H9 (cell line): Measurements from ENCODE around the gene EPHB2. TPM values are rescaled to one million over a fixed set of nuclear protein-coding genes. Genes with fewer than 3 reads are reported as not detected.

Source experiments
- DNase-seq: peaks from one replicate; pipeline ENCODE4 v3.0.0-alpha.2; 2017
- H2AFZ ChIP-seq: one replicate; pipeline ENCODE4 v1.6.1; 2013; ENCODE audit warnings: mild to moderate bottlenecking, low read length, control low read depth, moderate library complexity
- H2AK5ac ChIP-seq: 2 replicates; pipeline ENCODE4 v1.6.1; 2013; ENCODE audit warnings: low read length, control low read depth, mixed read lengths; ENCODE audit not compliant: insufficient read length
- H2BK120ac ChIP-seq: one replicate; pipeline ENCODE4 v1.6.1; 2013; ENCODE audit warnings: low read depth, mild to moderate bottlenecking, low read length, control low read depth, inconsistent platforms; ENCODE audit not compliant: poor library complexity, severe bottlenecking
- H2BK12ac ChIP-seq: 2 replicates; pipeline ENCODE4 v1.6.1; 2013; ENCODE audit warnings: low read length, control low read depth, mixed read lengths, low read depth; ENCODE audit not compliant: insufficient read length
- H2BK15ac ChIP-seq: 2 replicates; pipeline ENCODE4 v1.6.1; 2013; ENCODE audit warnings: low read depth, low read length, control low read depth
- H2BK20ac ChIP-seq: one replicate; pipeline ENCODE4 v1.6.1; 2013; ENCODE audit warnings: low read depth, mild to moderate bottlenecking, low read length, control low read depth, inconsistent platforms; ENCODE audit not compliant: poor library complexity, severe bottlenecking
- H2BK5ac ChIP-seq: 2 replicates; pipeline ENCODE4 v1.6.1; 2013; ENCODE audit warnings: low read length, control low read depth, mixed read lengths; ENCODE audit not compliant: insufficient read length
- H3K14ac ChIP-seq: 2 replicates; pipeline ENCODE4 v1.6.1; 2013; ENCODE audit warnings: low read length, control low read depth; ENCODE audit not compliant: insufficient read depth
- H3K18ac ChIP-seq: 2 replicates; pipeline ENCODE4 v1.6.1; 2013; ENCODE audit warnings: low read depth, mild to moderate bottlenecking, mixed read lengths, low read length, control low read depth; ENCODE audit not compliant: insufficient read length
- H3K23ac ChIP-seq: 2 replicates; pipeline ENCODE4 v1.6.1; 2013; ENCODE audit warnings: low read length, control low read depth, mixed read lengths, low read depth; ENCODE audit not compliant: insufficient read length
- H3K23me2 ChIP-seq: 2 replicates; pipeline ENCODE4 v1.6.1; 2013; ENCODE audit warnings: low read depth, mild to moderate bottlenecking, mixed read lengths, low read length, control low read depth; ENCODE audit not compliant: insufficient read length, poor library complexity, severe bottlenecking
- H3K27ac ChIP-seq: 2 replicates; pipeline ENCODE4 v1.5.1; 2013; ENCODE audit warnings: low read length, control low read depth, mixed read lengths, low read depth; ENCODE audit not compliant: insufficient read length
- H3K27me3 ChIP-seq: 2 replicates; pipeline ENCODE4 v1.6.1; 2013; ENCODE audit warnings: low read length, control low read depth, inconsistent platforms; ENCODE audit not compliant: insufficient read depth
- H3K4ac ChIP-seq: 2 replicates; pipeline ENCODE4 v1.6.1; 2013; ENCODE audit warnings: low read depth, mild to moderate bottlenecking, control low read depth, inconsistent platforms, low read length, moderate library complexity
- H3K4me1 ChIP-seq: 2 replicates; pipeline ENCODE4 v1.6.1; 2013; ENCODE audit warnings: low read length, control low read depth, inconsistent platforms; ENCODE audit not compliant: insufficient read depth
- H3K4me2 ChIP-seq: 2 replicates; pipeline ENCODE4 v1.6.1; 2013; ENCODE audit warnings: low read length, control low read depth, mixed read lengths; ENCODE audit not compliant: insufficient read length, insufficient read depth
- H3K56ac ChIP-seq: 2 replicates; pipeline ENCODE4 v1.6.1; 2013; ENCODE audit warnings: low read depth, mild to moderate bottlenecking, mixed read lengths, low read length, control low read depth; ENCODE audit not compliant: insufficient read length
- H3K79me1 ChIP-seq: 2 replicates; pipeline ENCODE4 v1.6.1; 2013; ENCODE audit warnings: low read depth, mild to moderate bottlenecking, moderate library complexity, low read length, control low read depth, inconsistent platforms; ENCODE audit not compliant: insufficient read depth, poor library complexity, severe bottlenecking
- H3K79me2 ChIP-seq: 2 replicates; pipeline ENCODE4 v1.6.1; 2013; ENCODE audit warnings: low read length, control low read depth, inconsistent platforms; ENCODE audit not compliant: insufficient read depth
- H3K9ac ChIP-seq: 2 replicates; pipeline ENCODE4 v1.6.1; 2013; ENCODE audit warnings: low read length, control low read depth, mixed read lengths; ENCODE audit not compliant: insufficient read length; ENCODE audit errors: extremely low read depth
- H3K9me3 ChIP-seq: one replicate; pipeline ENCODE4 v1.6.1; 2013; ENCODE audit warnings: low read depth, low read length, inconsistent platforms; ENCODE audit not compliant: control insufficient read depth
- H3T11ph ChIP-seq: one replicate; pipeline ENCODE4 v1.6.1; 2013; ENCODE audit warnings: mild to moderate bottlenecking, low read length, control low read depth, inconsistent platforms
- H4K20me1 ChIP-seq: one replicate; pipeline ENCODE4 v1.6.1; 2013; ENCODE audit not compliant: control insufficient read depth, insufficient read length, insufficient read depth
- H4K5ac ChIP-seq: 2 replicates; pipeline ENCODE4 v1.6.1; 2013; ENCODE audit warnings: low read depth, mild to moderate bottlenecking, mixed read lengths, low read length, control low read depth; ENCODE audit not compliant: insufficient read length
- H4K8ac ChIP-seq: replicated peaks from 2 replicates; pipeline ENCODE4 v1.6.1; 2013; ENCODE audit warnings: low read length, control low read depth, mixed read lengths, low read depth; ENCODE audit not compliant: insufficient read length
- H4K91ac ChIP-seq: 2 replicates; pipeline ENCODE4 v1.6.1; 2013; ENCODE audit warnings: low read depth, mild to moderate bottlenecking, moderate library complexity, mixed read lengths, low read length, control low read depth; ENCODE audit not compliant: insufficient read length
- H3K27ac Mint-ChIP-seq, 3 experiments: 2 replicates in 2 of 3; 3 replicates in 1 of 3; pipeline ENCODE4 v1.8.0; 2020 to 2021; ENCODE audit warnings: mixed read lengths in 3 of 3, mild to moderate bottlenecking in 1 of 3, moderate library complexity in 1 of 3
- H3K27me3 Mint-ChIP-seq: 2 replicates; pipeline ENCODE4 v1.8.0; 2021; ENCODE audit warnings: low read depth, mild to moderate bottlenecking, moderate library complexity, mixed read lengths
- H3K36me3 Mint-ChIP-seq, 3 experiments: 2 replicates in 2 of 3; 3 replicates in 1 of 3; pipeline ENCODE4 v1.8.0; 2020 to 2021; ENCODE audit warnings: low read depth in 3 of 3, mixed read lengths in 3 of 3; ENCODE audit not compliant: insufficient read depth in 1 of 3
- H3K4me1 Mint-ChIP-seq, 2 experiments: 2 replicates each; pipeline ENCODE4 v1.8.0; 2020; ENCODE audit warnings: mixed read lengths in 2 of 2
- H3K4me3 Mint-ChIP-seq, 2 experiments: 2 replicates in 1 of 2; 3 replicates in 1 of 2; pipeline ENCODE4 v1.8.0; 2020 to 2021; ENCODE audit warnings: mild to moderate bottlenecking in 2 of 2, mixed read lengths in 2 of 2, moderate library complexity in 1 of 2
- H3K9me3 Mint-ChIP-seq, 2 experiments: 2 replicates in 1 of 2; 3 replicates in 1 of 2; pipeline ENCODE4 v1.8.0; 2020; ENCODE audit warnings: mild to moderate bottlenecking in 2 of 2, mixed read lengths in 2 of 2, moderate library complexity in 1 of 2
- WGBS: extraction: QIAGEN DNeasy Blood & Tissue Kit; methylation state at CpG from one replicate; pipeline ENCODE4 v1.1.7; 2013; ENCODE audit warnings: missing lambda C conversion rate, low lambda C conversion rate, mixed read lengths; ENCODE audit not compliant: insufficient read length; ENCODE audit errors: extremely low coverage; 5-methylcytosine and 5-hydroxymethylcytosine counted together
- total RNA-seq: library from RNA; stranded (reverse); gene quantifications from 2 replicates; pipeline ENCODE4 v1.2.1, GENCODE V29; 2021
- TF ChIP-seq, protein P1 (sequence below): fragments of 200-600 bp; sonication (generic); conservative IDR thresholded peaks from 3 replicates; pipeline ENCODE4 v1.8.0; 2021; ENCODE audit warnings: antibody characterized with exemption, mild to moderate bottlenecking

EPHB2 gene
- total RNA-seq, 1 experiment from 2014 or later = 9.5 TPM

- H3K23me2 ChIP-seq = no peaks in the 10 kb centered on the region
- H2AFZ ChIP-seq = no peak overlapping the region
- no peak overlapping the region for H3K18ac ChIP-seq
- H3K56ac ChIP-seq = no peak overlapping the region
- no peak overlapping the region for H3K9ac ChIP-seq
- TF ChIP-seq, protein P1, sequence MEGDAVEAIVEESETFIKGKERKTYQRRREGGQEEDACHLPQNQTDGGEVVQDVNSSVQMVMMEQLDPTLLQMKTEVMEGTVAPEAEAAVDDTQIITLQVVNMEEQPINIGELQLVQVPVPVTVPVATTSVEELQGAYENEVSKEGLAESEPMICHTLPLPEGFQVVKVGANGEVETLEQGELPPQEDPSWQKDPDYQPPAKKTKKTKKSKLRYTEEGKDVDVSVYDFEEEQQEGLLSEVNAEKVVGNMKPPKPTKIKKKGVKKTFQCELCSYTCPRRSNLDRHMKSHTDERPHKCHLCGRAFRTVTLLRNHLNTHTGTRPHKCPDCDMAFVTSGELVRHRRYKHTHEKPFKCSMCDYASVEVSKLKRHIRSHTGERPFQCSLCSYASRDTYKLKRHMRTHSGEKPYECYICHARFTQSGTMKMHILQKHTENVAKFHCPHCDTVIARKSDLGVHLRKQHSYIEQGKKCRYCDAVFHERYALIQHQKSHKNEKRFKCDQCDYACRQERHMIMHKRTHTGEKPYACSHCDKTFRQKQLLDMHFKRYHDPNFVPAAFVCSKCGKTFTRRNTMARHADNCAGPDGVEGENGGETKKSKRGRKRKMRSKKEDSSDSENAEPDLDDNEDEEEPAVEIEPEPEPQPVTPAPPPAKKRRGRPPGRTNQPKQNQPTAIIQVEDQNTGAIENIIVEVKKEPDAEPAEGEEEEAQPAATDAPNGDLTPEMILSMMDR = no peak
- H3K27ac ChIP-seq = no peak overlapping the region
- H3K79me1 ChIP-seq = no peaks in the 10 kb centered on the region
- H3T11ph ChIP-seq = no peak overlapping the region
- no peak overlapping the region for H3K4me3 Mint-ChIP-seq
- H4K20me1 ChIP-seq = no peaks in the 10 kb centered on the region
- H3K4me2 ChIP-seq = no peak overlapping the region
- H4K8ac ChIP-seq = no peak overlapping the region
- no peak overlapping the region for H2BK5ac ChIP-seq
- WGBS = no CpG with 5 or more reads among the region's 13 CpGs
- no peaks in the 10 kb centered on the region for H3K9me3 ChIP-seq
- H3K9me3 Mint-ChIP-seq = no peaks in the 10 kb centered on the region
- H3K23ac ChIP-seq = no peak overlapping the region
- no peaks in the 10 kb centered on the region for H3K4me1 ChIP-seq
- no peak overlapping the region for H4K91ac ChIP-seq
- H4K5ac ChIP-seq = no peak overlapping the region
- no peaks in the 10 kb centered on the region for H3K27me3 ChIP-seq
- no peak overlapping the region for H2AK5ac ChIP-seq
- no peak for DNase-seq
- H3K27me3 Mint-ChIP-seq = peaks cover 4% of the 10 kb centered on the region
- no peak overlapping the region for H2BK15ac ChIP-seq
- H3K27ac Mint-ChIP-seq = peak overlapping the region in 1 of 3 experiments; percentile 65; a peak in 2 of 7 replicates
- H3K14ac ChIP-seq = no peak overlapping the region
- no peaks in the 10 kb centered on the region; the same call in 1 of the 2 replicates for H3K79me2 ChIP-seq
- peaks cover 4 to 8% of the 10 kb centered on the region in 2 experiments; a peak in 3 of 4 replicates for H3K4me1 Mint-ChIP-seq
- no peak overlapping the region for H3K4ac ChIP-seq
- H2BK120ac ChIP-seq = no peak overlapping the region
- H2BK20ac ChIP-seq = no peak overlapping the region
- no peak overlapping the region for H2BK12ac ChIP-seq
- H3K36me3 Mint-ChIP-seq = peaks cover 2 to 15% (median 11%) of the 10 kb centered on the region in 3 experiments; a peak in 6 of 7 replicates
Observed at GRCh38 chr1:22892789-22893188, 182.2 kb downstream of the EPHB2 start.
